Activated CD4-positive, alpha-beta T cell treated with anti-CD3 and anti-CD28 coated beads, Interleukin-10, Interleukin-2, amounts not matched to agents 100 ng/mL and 50 ng/mL, durations not matched to agents 16 hours and 8 hours (primary cell): ENCODE data around the gene GRM8.

Experiments used
- DNase-seq: peaks from one replicate; pipeline ENCODE4 v3.0.0-alpha.2; 2020

GRM8 gene

GRCh38 chr7:127230192-127230925, 22.4 kb downstream of the GRM8 start:
- no peak for DNase-seq

- DNase-seq, result no peak
These were observed 25.9 kb downstream of the GRM8 start for GRCh38 chr7:127226685-127227374.

GRCh38 chr7:127221731-127222130, 31.0 kb downstream of the GRM8 start:
- DNase-seq, result no peak

GRCh38 chr7:127214956-127215718, 37.6 kb downstream of the GRM8 start:
- DNase-seq, result no peak

GRCh38 chr7:127209886-127210285, 42.9 kb downstream of the GRM8 start:
- no peak for DNase-seq

GRCh38 chr7:127208860-127209259, 43.9 kb downstream of the GRM8 start:
- DNase-seq, result no peak

GRCh38 chr7:127208351-127208750, 44.4 kb downstream of the GRM8 start:
- no peak for DNase-seq

- no peak for DNase-seq
These were observed 44.9 kb downstream of the GRM8 start for GRCh38 chr7:127207806-127208205.

- DNase-seq, result no peak
These were observed 45.5 kb downstream of the GRM8 start for GRCh38 chr7:127207230-127207629.

- DNase-seq, result no peak
These were observed 58.2 kb downstream of the GRM8 start for GRCh38 chr7:127194571-127194970.

- DNase-seq, result no peak
These were observed 62.9 kb downstream of the GRM8 start for GRCh38 chr7:127189886-127190285.

GRCh38 chr7:127189074-127189473, 63.7 kb downstream of the GRM8 start:
- no peak for DNase-seq

- DNase-seq, result no peak
These were observed 65.0 kb downstream of the GRM8 start for GRCh38 chr7:127187740-127188139.

- DNase-seq, result no peak
These were observed 66.1 kb downstream of the GRM8 start for GRCh38 chr7:127186686-127187085.

GRCh38 chr7:127177156-127177555, 75.6 kb downstream of the GRM8 start:
- no peak for DNase-seq

- no peak for DNase-seq
These were observed 90.4 kb downstream of the GRM8 start for GRCh38 chr7:127162366-127162765.

- DNase-seq, result peak; percentile 17
These were observed 94.1 kb downstream of the GRM8 start for GRCh38 chr7:127158659-127159058.

GRCh38 chr7:127154958-127155357, 97.8 kb downstream of the GRM8 start:
- DNase-seq, result no peak

- DNase-seq, result no peak
These were observed 98.6 kb downstream of the GRM8 start for GRCh38 chr7:127154101-127154500.

GRCh38 chr7:127153315-127153714, 99.4 kb downstream of the GRM8 start:
- DNase-seq, result no peak

- DNase-seq, result no peak
These were observed 100.3 kb downstream of the GRM8 start for GRCh38 chr7:127152423-127152822.

- DNase-seq, result no peak
These were observed 101.4 kb downstream of the GRM8 start for GRCh38 chr7:127151379-127151778.

- no peak for DNase-seq
These were observed 102.2 kb downstream of the GRM8 start for GRCh38 chr7:127150543-127150942.
